Large intestine (tissue), 3 donors: ENCODE measurements around the gene ACP6. TPM values are rescaled to one million over a fixed set of nuclear protein-coding genes. Genes with fewer than 3 reads are reported as not detected.
A peak's percentile ranks its signal among the peaks of the same experiment; 100 is the strongest.

Source experiments
- DNase-seq, 2 donors: peaks; one replicate each; pipeline versions ENCODE4 v3.0.0 to v3.0.0-alpha.2; 2013
- H3K27ac ChIP-seq: one replicate; pipeline ENCODE4 v1.5.1; 2013; ENCODE audit warnings: low read length
- H3K27me3 ChIP-seq: 2 replicates; pipeline ENCODE4 v1.6.1; 2013; ENCODE audit warnings: low read length; ENCODE audit not compliant: control insufficient read depth, insufficient read depth
- H3K36me3 ChIP-seq: 2 replicates; pipeline ENCODE4 v1.6.1; 2013; ENCODE audit warnings: low read length; ENCODE audit not compliant: control insufficient read depth, insufficient read depth
- H3K4me1 ChIP-seq: one replicate; pipeline ENCODE4 v1.6.1; 2013; ENCODE audit warnings: low read length; ENCODE audit not compliant: control insufficient read depth, insufficient read depth
- H3K4me3 ChIP-seq: one replicate; pipeline ENCODE4 v1.5.1; 2013; ENCODE audit warnings: low read length
- H3K9me3 ChIP-seq: one replicate; pipeline ENCODE4 v1.6.1; 2013; ENCODE audit warnings: mild to moderate bottlenecking, low read depth, low read length, moderate library complexity; ENCODE audit not compliant: control insufficient read depth
- WGBS: methylation state at CpG from one replicate; pipeline ENCODE4 v1.1.5; 2013; ENCODE audit warnings: low lambda C conversion rate; ENCODE audit not compliant: insufficient coverage; 5-methylcytosine and 5-hydroxymethylcytosine counted together
- polyA plus RNA-seq: library from polyadenylated mRNA; unstranded; fragments of 120-200 nt; gene quantifications from one replicate; pipeline ENCODE4 v1.2.1, GENCODE V29; 2013

The ACP6 gene
- polyA plus RNA-seq, 1 donor = 21.8 TPM

GRCh38 chr1:147609358-147609757, 61.0 kb downstream of the ACP6 start:
- Histone ChIP-seq H3K36me3 (peaks cover 60% of the 10 kb centered on the region), H3K27me3 (no peaks in the 10 kb centered on the region), H3K27ac (no peak overlapping the region), H3K4me1 (no peaks in the 10 kb centered on the region), H3K4me3 (no peak overlapping the region), H3K9me3 (no peaks in the 10 kb centered on the region)
- DNase-seq = no peak
- 100% methylated on average over 1 of the region's 2 CpGs for WGBS

DNA sequence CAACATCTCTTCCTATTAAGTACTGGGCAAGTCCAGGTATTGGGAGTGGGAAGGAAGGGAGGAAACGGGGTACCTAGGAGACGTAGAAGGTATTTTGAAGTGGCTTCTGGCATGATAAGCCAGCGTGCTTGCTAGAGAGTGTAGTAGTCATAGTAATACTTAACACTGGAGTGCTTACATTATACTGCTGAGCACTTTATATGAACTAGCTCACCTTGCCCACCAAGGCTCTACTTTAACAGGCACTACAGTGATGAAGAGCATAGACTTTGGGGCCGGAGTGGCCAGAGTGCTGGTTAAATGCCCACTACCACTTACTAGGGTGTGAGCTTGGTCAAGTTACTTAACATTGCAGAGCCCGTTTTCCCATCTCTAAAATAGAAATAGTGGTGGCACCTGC, 61.7 kb downstream of the ACP6 start:
- peaks cover 53% of the 10 kb centered on the region for H3K36me3 ChIP-seq
- no peaks in the 10 kb centered on the region for H3K27me3 ChIP-seq
- H3K9me3 ChIP-seq = no peaks in the 10 kb centered on the region
- no peaks in the 10 kb centered on the region for H3K4me1 ChIP-seq
- no peak overlapping the region for H3K27ac ChIP-seq
- no peak overlapping the region for H3K4me3 ChIP-seq
- no CpG with 5 or more reads among the region's 5 CpGs for WGBS
- no peak for DNase-seq

- Histone ChIP-seq H3K27ac (no peak overlapping the region), H3K9me3 (no peaks in the 10 kb centered on the region), H3K4me3 (no peak overlapping the region), H3K36me3 (peaks cover 26% of the 10 kb centered on the region), H3K27me3 (no peaks in the 10 kb centered on the region), H3K4me1 (peaks cover 5% of the 10 kb centered on the region)
- WGBS = 100% methylated on average over 1 of the region's 2 CpGs
- DNase-seq = no peak
Measured at GRCh38 chr1:147605591-147605990, 64.7 kb downstream of the ACP6 start.

DNA sequence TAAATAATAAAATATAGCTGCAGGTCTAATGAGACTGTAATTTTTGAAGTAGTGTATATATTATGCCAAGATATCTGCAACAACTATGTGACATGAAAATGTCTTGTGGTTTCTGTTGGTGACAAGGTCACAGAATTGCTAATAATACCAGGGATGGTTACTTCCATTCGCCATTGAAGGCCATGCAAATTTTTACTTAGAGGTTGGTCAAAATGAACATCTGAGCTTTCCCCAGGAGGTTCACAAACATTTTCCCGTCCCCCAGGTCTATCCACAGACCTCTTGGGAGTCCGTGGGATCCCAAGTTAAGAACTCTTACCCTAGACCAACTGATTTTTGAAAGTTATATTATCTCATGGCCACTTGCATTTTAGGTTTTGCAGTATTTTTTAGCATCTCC, 66.3 kb downstream of the ACP6 start:
- no peak overlapping the region for H3K27ac ChIP-seq

DNA sequence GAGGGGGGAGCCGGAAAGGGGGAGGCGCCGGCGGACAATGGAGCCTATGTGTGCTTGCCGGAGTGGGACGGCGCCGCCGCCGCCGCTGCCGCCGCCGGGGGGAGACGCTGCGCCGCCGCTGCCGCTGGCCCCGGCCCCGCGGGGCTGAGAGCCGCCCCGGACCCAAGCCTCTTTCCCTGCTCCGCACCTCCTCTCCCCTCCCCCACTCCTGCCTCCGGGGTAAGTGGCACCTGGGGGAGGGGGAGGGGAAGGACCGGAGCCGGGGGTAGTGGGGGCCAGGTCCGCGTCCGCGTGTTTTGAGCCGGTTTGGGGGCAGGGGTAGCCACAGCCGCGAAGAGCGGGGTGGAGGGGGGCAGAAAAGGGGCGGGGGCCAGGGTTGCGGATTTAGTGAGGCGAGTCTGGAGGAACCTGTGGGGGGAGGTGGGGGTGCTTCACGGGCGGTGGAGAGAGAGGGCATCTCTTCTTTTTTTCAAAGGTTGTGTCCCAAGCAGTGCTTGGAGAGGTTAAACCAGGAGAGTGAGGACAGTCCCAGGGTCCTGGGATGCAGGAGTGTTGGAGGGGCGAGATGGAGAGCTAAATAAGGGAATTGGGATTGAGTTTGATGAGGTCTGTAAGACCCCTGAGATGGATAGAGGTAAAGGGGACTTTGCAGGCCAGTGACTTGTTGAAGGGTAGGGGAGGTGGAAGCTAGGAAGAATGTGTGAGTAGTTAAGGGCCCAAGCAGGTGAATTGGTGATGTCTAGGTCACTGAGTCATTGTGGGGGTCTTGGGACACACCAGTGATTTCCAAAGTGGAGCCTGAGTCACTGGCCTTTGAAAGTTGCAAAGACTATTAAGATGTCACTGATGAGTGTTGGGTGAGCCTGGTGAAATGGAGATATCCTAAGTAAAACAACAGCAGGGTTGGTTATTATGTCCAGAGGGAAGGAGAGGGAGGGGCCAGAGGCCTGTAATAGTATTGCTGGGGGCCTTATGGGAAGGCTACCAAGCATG, 69.9 kb downstream of the ACP6 start:
- H3K9me3 ChIP-seq = no peaks in the 10 kb centered on the region
- no peaks in the 10 kb centered on the region for H3K27me3 ChIP-seq
- DNase-seq = peak in 1 of 2 donors; percentile 50
- H3K36me3 ChIP-seq = peaks cover 4% of the 10 kb centered on the region
- peaks cover 8% of the 10 kb centered on the region for H3K4me1 ChIP-seq
- WGBS = no CpG with 5 or more reads among the region's 42 CpGs
- H3K4me3 ChIP-seq = peak overlapping the region; percentile 64
- H3K27ac ChIP-seq = peak overlapping the region; percentile 63

More for the DNA sequence above, 66.3 kb downstream of the ACP6 start:
- Histone ChIP-seq H3K27me3 (no peaks in the 10 kb centered on the region), H3K4me1 (peaks cover 5% of the 10 kb centered on the region), H3K9me3 (no peaks in the 10 kb centered on the region), H3K36me3 (peaks cover 23% of the 10 kb centered on the region), H3K4me3 (no peak overlapping the region)
- 60% methylated on average over 1 of the region's 3 CpGs for WGBS
- DNase-seq = no peak

- WGBS = no CpG with 5 or more reads among the region's 80 CpGs
- no peaks in the 10 kb centered on the region for H3K36me3 ChIP-seq
Measured at GRCh38 chr1:147599362-147600118, 70.8 kb downstream of the ACP6 start.

GRCh38 chr1:147598621-147599361, 71.5 kb downstream of the ACP6 start:
- peak; percentile 38 to 68 for DNase-seq
- WGBS = no CpG with 5 or more reads among the region's 30 CpGs
- Histone ChIP-seq H3K27me3 (no peaks in the 10 kb centered on the region), H3K36me3 (no peaks in the 10 kb centered on the region), H3K27ac (peak overlapping the region; percentile 70), H3K9me3 (no peaks in the 10 kb centered on the region), H3K4me3 (peak overlapping the region; percentile 60), H3K4me1 (peaks cover 8% of the 10 kb centered on the region)

More at GRCh38 chr1:147599362-147600118, 70.8 kb downstream of the ACP6 start:
- Histone ChIP-seq H3K27me3 (no peaks in the 10 kb centered on the region), H3K4me3 (peak overlapping the region; percentile 60), H3K4me1 (peaks cover 8% of the 10 kb centered on the region), H3K27ac (peak overlapping the region; percentile 70), H3K9me3 (no peaks in the 10 kb centered on the region)
- DNase-seq = peak; percentile 96 to 99

- 100% methylated on average over 1 of the region's 1 CpG for whole genome bisulfite sequencing
- Histone ChIP-seq H3K4me1 (peaks cover 8% of the 10 kb centered on the region), H3K4me3 (no peak overlapping the region), H3K36me3 (no peaks in the 10 kb centered on the region), H3K27me3 (no peaks in the 10 kb centered on the region), H3K9me3 (no peaks in the 10 kb centered on the region), H3K27ac (no peak overlapping the region)
- DNase-seq = no peak
Measured at GRCh38 chr1:147597010-147597409, 73.3 kb downstream of the ACP6 start.
